ENCODE data around the gene DDX10. TPM values are rescaled to one million over a fixed set of nuclear protein-coding genes. Genes with fewer than 3 reads are reported as not detected.
A peak's percentile ranks its signal among the peaks of the same experiment; 100 is the strongest.

DDX10 gene
- total RNA-seq, 1 donor from 2014 or later, result 21.1 TPM

GRCh38 chr11:108852701-108853100, 187.8 kb downstream of the DDX10 start:
- Histone ChIP-seq H3K27me3 (ENCODE audit: low read depth) (no peaks in the 10 kb centered on the region), H3K27ac (no peak overlapping the region), H3K4me3 (no peak overlapping the region), H3K9me3 (no peaks in the 10 kb centered on the region), H3K4me1 (no peaks in the 10 kb centered on the region), H3K36me3 (no peaks in the 10 kb centered on the region)
- no peak for TF ChIP-seq CTCF (IDR thresholded peaks at IDR 0.05)
- ATAC-seq (no peak), DNase-seq (no peak)
- intact Hi-C loops (cut with DNase I), result no loop called here

GRCh38 chr11:108853151-108853550, 188.3 kb downstream of the DDX10 start:
- Histone ChIP-seq H3K36me3 (no peaks in the 10 kb centered on the region), H3K4me3 (no peak overlapping the region), H3K9me3 (no peaks in the 10 kb centered on the region), H3K27ac (no peak overlapping the region), H3K27me3 (ENCODE audit: low read depth) (no peaks in the 10 kb centered on the region), H3K4me1 (no peaks in the 10 kb centered on the region)
- ATAC-seq (no peak), DNase-seq (no peak)
- intact Hi-C loops (cut with DNase I), result no loop called here
- no peak for TF ChIP-seq CTCF (IDR thresholded peaks at IDR 0.05)

GRCh38 chr11:108853864-108854263, 189.0 kb downstream of the DDX10 start:
- no peak for TF ChIP-seq CTCF (IDR thresholded peaks at IDR 0.05)
- Histone ChIP-seq H3K4me1 (no peaks in the 10 kb centered on the region), H3K27me3 (ENCODE audit: low read depth) (no peaks in the 10 kb centered on the region), H3K36me3 (no peaks in the 10 kb centered on the region), H3K9me3 (no peaks in the 10 kb centered on the region), H3K27ac (no peak overlapping the region), H3K4me3 (peak overlapping the region; percentile 15)
- intact Hi-C loops (cut with DNase I), result no loop called here
- ATAC-seq (peak in 1 of 2 donors; percentile 17), DNase-seq (no peak)

GRCh38 chr11:108854346-108854745, 189.5 kb downstream of the DDX10 start:
- Histone ChIP-seq H3K27me3 (ENCODE audit: low read depth) (no peaks in the 10 kb centered on the region), H3K4me1 (no peaks in the 10 kb centered on the region), H3K27ac (no peak overlapping the region), H3K36me3 (no peaks in the 10 kb centered on the region), H3K9me3 (no peaks in the 10 kb centered on the region), H3K4me3 (peak overlapping the region; percentile 15)
- no peak for DNase-seq
- no peak for TF ChIP-seq CTCF (IDR thresholded peaks at IDR 0.05)
- intact Hi-C loops (cut with DNase I), result no loop called here
- ATAC-seq, result no peak

GRCh38 chr11:108857382-108857781, 192.5 kb downstream of the DDX10 start:
- no peaks in the 10 kb centered on the region for H3K27me3 ChIP-seq (ENCODE audit: low read depth)
- no peak for DNase-seq
- no peak for TF ChIP-seq CTCF (IDR thresholded peaks at IDR 0.05)
- intact Hi-C loops (cut with DNase I), result no loop called here
- no peaks in the 10 kb centered on the region for H3K4me1 ChIP-seq
- H3K27ac ChIP-seq, result no peak overlapping the region
- H3K4me3 ChIP-seq, result no peak overlapping the region
- ATAC-seq, result no peak
- no peaks in the 10 kb centered on the region for H3K36me3 ChIP-seq
- H3K9me3 ChIP-seq, result no peaks in the 10 kb centered on the region

GRCh38 chr11:108858622-108859021, 193.8 kb downstream of the DDX10 start:
- H3K27me3 ChIP-seq (ENCODE audit: low read depth), result no peaks in the 10 kb centered on the region
- H3K4me3 ChIP-seq, result no peak overlapping the region
- H3K36me3 ChIP-seq, result no peaks in the 10 kb centered on the region
- H3K4me1 ChIP-seq, result no peaks in the 10 kb centered on the region
- no peaks in the 10 kb centered on the region for H3K9me3 ChIP-seq
- TF ChIP-seq CTCF (IDR thresholded peaks at IDR 0.05), result no peak
- DNase-seq (no peak), ATAC-seq (no peak)
- H3K27ac ChIP-seq, result no peak overlapping the region
- intact Hi-C loops (cut with DNase I), result no loop called here

All from lower lobe of right lung (tissue), 2 donors.